8988T (cell line): Measurements from ENCODE around the gene SORCS2.
A peak's percentile ranks its signal among the peaks of the same experiment; 100 is the strongest.

Source experiments
- DNase-seq: peaks from one replicate; pipeline ENCODE4 v3.0.0; 2011

The SORCS2 gene

GRCh38 chr4:7649741-7650531 is 457.6 kb downstream of the SORCS2 start:
- peak; percentile 88 for DNase-seq

- DNase-seq: peak; percentile 62
These were observed 458.5 kb downstream of the SORCS2 start for GRCh38 chr4:7650606-7651385.

- DNase-seq: no peak
These were observed 459.2 kb downstream of the SORCS2 start for GRCh38 chr4:7651461-7651921.

- DNase-seq: no peak
These were observed 459.7 kb downstream of the SORCS2 start for GRCh38 chr4:7652006-7652405.

DNA sequence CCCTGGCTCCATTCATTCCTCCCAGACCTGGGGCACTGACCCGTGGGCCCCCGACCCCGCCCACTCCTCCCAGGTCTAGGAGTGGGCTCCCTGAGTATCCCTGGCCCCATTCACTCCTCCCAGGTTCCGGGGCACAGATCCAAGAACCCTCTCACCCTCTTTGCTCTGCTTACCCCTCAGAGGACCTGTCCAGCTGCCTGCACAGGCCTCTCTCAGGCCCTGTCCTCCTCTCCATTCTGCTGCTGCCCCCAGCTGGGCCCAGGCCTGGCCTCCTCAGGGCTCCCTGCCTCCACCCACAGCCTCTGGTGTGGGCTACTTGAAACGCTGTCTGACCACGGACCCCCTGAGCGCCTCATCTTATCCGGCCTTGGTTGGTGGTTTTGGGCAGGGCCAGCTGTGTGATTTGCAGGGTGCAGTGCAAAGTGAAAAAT is 460.1 kb downstream of the SORCS2 start:
- DNase-seq: no peak

DNA sequence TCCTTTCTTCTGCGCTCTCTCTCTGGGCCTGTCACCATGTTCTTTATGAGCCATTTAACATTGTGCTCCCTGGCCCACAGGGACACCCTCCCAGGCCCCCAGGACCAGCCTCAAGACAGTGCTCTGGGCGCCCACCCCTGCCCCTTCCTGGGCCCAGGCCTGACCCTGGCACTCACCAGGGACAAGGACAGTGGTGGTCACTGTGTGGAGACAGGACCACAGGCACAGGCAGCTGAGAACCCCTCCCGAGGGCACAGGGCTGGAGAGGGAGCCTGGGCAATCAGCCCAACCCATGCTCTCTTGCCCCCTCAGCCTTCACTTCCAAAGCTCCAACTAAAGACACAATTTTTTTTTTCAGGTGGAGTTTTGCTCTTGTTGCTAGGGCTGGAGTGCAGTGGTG is 460.6 kb downstream of the SORCS2 start:
- no peak for DNase-seq

DNA sequence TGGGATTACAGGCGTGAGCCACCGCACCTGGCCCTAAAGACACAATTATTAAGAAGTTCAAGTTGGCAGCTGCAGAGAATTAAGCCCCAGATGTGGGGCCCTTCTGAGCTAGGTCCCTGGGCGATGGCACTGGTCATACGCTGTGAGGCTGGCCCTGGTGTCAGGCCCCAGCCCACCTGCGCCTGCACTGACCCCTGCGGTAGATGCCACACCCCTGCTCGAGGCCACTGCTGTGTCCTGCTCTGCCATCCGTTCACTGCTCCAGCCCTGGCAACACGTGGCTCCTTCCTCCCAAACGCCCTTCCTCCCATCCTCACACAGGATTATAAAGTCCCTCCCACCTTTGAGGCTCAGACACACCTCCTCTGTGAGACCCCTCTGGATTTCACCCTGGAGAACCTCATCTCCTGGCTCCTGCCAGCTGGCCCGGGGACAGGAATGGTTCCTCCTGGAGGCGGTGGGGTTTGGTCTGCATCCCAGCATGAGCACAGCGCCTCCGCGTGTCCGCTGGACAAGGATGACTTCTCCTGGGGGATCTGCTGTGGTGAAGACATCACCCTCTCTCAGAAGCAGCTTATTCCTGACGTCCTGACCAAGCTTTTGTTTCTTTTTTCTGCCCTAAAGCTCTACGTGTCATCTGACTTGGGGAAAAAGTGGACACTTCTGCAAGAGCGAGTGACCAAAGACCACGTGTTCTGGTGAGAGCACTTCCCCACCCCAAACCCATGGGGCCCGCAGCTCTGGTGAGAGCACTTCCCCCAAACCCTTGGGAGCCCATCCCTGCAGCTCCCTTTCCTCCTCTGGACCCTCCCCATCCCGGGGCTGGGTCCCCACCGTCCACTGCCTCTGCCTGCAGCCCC is 461.4 kb downstream of the SORCS2 start:
- DNase-seq: no peak

DNA sequence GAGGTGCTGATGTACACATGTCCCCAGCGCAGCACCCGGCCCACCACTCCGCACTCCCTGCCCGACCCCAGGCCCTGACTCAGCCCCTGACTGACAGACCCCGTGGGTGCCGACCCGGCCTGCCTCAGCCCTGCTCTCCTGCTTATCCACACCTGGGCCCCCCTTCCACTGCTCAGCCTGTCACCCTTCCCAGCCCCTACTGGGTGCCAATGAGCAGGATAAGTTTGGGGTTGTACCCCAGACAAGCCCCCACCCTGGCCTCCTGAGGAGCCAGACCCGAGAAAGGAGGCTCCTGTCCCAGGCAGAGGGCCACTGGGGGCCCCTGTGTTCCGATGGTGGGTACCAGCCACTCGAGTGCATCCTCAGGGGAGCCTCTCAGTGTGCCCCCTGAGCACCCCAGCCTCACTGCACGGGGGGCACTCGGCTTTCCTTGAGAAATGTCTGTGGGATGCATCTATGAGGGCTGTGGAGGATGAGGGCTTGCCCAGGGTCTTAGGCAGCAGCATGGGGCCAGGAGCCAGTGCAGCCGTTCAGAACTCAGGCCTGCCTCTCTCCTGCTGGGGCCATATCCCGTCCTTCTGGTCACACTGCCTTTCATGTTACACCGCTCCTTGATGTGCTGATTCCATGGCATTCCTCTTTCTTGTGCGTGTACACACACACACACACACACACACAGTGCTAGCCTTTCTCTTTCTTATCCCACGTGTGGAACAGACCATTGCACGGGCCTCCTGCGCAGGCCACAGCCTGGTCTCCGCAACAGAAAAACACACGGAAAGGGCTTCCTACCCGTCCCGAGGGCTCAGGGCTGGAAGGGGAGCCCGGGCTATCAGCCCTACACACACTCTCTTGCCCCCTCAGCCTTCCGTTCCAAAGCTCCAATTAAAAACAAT is 462.5 kb downstream of the SORCS2 start:
- no peak for DNase-seq

DNA sequence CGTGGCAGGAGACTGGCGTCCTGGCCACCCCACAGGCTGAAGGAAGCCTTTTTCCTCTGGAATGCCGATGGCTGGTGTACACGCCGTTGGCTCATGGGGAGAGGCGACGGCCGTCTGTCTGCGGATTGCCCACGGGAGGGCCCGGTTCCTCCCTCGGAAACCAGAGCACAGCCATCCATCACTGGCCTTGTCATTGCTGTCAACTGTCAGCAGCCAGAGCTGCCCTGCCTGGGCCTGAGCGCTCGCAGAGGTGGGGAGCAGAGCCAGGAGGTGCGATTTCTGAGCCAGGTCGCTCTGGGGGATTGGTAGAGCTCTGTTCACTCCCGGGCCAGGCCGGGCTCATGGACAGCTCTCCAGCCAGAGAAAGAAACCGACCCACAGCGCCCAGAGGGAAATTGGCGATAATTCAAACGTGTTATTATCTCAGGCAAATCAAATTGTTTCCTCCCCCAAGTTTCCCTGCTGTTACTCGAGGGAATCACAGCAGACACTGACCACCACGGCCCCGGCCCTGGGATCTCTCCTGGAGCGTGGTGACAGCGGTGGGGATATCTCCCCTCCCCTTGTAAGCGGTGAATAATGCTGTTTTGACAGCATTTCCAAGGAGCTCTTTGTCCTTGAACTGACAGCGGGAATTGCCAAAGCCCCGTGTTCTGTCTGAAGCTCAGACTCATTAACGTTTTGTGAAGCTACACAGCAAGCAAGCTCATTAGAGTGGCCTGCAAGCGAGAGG is 463.3 kb downstream of the SORCS2 start:
- no peak for DNase-seq

DNA sequence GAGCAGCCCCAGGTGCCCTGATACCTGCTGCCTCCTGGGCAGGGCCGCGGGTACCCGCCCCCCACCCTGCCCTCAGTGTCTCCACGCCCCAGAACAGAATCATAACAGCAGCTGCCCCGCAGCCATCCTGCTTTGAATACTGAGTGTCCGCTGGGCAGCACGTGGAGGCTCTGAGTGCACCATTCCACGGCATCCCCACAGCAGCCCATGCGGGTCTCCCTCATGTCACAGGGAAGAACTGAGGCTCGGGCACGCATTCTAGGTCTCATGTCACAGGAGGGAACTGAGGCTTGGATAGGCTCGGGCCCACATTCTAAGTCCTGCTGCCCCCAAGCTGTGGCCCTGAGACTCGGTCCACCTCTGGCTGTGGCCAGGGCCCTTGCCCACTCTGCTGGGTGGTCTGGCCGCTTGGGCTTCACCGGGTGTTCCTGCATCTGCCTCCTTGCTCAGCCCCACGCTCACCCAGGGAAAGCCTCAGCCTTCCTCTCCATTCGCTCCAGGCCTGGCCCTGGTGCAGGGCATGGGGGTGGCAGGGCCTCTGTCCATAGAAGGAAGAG is 464.0 kb downstream of the SORCS2 start:
- DNase-seq: no peak

DNA sequence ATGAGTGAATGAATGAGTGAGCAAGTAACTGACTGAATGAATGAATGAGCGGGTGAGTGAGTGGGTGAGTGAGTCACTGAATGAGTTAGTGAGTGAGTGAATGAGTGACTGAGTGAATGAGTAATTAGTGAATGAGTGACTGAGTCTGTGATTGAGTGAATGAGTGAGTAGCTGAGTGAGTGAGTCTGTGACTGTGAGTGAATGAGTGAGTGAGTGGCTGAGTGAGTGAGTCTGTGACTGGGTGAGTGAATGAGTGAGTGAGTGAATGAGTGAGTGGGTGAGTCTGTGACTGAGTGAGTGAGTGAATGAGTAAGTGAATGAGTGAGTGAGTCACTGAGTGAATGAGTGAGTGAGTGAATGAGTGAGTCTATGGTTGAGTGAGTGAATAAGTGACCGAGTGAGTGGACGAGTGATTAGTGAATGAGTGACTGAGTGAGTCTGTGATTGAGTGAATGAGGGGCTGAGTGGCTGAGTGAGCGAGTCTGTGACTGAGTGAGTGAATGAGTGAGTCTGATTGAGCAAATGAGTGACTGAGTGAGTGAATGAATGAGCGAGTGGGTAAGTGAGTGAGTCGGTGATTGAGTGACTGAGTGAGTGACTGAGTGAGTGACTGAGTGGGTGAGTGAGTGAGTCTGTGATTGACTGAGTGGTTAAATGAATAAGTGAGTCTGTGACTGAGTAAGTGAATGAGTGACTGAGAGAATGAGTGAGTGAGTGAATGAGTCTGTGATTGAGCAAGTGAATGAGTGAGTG is 465.4 kb downstream of the SORCS2 start:
- no peak for DNase-seq

DNA sequence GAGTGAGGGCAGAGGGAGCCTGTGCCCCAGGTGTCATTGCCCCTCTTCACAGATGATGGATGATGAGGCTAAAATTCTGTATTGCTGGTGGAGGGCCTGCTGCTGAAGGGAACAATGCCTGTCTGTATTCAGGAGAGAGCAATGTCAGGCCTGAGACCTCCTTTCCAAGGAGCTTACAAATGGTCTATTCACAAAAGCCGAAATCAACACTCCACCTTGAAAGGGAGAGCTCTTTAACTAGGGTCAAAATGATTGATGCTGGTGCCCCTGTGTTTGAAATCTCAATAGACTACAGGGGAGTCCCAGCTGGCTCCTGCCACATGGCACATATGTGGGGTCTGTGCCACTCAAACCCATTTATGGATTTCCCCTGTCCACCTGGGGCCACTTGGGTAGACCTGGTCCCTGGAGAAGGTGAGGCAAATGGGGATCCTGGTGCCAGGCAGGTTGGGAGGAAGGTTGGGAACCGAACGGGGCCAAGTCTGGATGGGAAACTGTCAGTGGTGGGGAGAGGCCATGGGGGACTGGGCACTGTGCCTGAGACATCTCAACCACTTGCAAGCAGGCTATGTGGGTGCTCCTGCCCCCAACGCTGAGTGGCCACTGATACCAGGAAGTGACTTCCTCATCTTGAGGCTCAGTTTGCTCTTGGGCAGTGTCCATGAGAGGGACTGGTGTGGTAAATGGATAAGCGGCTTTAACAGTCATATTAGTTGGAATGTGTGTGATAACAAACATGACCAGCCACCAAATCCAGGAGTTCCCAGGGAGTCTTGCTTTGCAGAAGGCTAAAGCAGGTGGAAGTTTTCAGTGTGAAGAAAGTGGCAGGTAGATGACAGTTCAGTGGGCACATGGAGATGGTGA is 466.2 kb downstream of the SORCS2 start:
- no peak for DNase-seq

- no peak for DNase-seq
These were observed 467.3 kb downstream of the SORCS2 start for GRCh38 chr4:7659429-7660175.

DNA sequence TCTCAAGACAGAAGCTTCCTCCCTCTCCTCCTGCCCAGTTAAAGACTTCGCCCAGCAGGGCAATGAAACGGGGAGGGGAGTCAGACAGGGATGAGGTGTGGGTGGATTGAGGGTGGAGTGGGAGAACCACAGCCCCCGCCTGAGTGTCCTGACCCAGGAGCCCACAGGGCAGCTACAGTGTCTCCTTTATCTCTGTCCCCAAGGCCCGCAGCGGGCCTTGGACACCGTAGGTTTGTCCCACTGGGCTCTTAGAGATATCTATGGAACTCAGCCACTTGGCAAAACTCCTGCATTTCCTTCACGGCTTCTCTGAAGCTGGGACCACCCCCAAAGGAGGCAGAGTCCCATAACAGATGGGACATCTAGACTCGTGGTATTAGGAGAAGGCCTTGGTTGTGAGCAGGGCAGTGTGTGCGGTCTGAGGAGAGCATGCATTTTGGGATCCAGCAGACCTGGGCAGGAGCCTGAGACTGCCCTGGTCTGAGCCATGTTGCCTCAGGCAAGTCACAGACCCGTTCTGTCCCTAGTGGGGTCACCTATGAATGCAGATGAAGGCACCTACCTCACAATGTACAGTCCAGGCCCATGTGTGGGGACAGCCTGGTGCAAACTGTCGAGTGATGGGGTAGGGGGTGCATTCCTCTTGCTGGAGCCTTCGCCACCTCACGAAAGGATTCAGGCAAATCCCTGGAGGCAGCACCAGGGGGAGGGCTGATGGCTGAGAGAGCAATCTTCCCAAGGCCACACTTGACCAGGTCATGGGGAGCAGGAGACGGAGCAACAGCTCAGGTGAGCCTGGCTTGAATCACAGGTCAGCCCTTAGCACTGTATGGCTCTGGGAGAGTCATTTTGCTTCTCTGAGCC is 468.1 kb downstream of the SORCS2 start:
- DNase-seq: no peak

DNA sequence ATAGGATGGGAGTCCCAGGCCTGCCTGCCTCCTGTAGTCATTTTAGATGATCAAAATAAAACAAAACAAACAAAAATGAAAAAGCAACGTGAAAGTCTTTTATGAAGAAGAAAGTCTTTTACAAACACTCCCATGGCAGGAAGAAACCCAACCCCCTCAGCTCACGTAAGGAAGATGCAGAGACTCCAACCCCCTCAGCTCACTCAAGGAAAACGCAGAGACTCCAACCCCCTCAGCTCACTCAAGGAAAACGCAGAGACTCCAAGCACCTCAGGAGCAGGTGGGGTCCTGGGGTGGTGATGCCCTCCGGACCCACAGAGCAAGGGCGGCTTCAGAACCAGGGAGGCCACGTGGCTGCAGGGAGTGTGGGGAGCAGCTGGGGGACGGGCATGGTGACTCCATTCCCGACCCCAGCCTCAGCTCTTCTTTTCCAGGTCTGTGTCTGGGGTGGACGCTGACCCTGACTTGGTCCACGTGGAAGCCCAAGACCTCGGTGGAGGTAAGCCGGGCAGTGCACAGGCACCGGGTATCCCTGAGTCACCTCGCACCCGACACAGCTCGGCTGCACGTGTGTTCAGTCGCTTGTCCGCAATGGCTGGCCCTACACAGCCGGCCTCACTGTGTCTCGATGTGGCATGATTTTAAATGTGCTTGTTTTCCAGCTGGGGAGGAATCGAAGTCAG is 468.9 kb downstream of the SORCS2 start:
- no peak for DNase-seq

DNA sequence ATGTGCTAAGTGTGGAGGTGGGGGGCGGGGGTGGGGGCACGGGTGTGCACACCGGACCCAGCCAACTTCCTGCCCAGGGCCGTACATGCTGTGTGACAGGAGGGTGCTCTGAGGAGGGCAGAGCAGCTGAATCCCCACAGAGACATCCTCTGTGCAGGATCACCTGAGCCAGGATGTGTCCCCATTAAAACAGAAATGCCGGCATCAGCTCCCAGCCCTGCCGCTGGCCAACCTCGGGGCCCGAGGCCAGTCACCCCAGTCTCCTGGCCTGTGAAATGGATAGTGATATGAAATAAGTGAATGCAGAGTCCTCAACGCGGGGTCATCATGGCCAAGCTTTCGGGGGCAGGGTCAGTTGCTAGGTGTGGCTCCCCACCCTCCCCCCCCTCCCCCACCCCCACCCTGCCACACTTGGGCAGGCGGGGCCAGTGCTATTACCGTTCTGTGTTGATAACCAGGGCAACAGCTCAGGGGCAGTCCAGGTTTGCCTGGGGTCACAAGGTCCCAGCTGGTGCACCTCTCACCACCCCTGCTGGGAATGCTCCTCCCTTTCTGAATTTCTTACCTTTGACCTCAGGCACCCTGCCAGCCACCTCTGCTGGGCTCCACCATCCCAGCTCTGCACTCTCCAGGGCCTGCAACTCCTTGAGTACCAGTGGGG is 469.6 kb downstream of the SORCS2 start:
- DNase-seq: no peak
